LNCaP clone FGC (cell line): ENCODE data around the gene DIPK1B.

Experiments used
- DNase-seq: peaks from one replicate; pipeline ENCODE4 v3.0.0-alpha.2; 2011; ENCODE audit warnings: low read depth
- H3K4me3 ChIP-seq: 2 replicates; pipeline ENCODE4 v1.5.1; 2011; ENCODE audit warnings: mild to moderate bottlenecking, low read depth, low read length, control low read depth
- CTCF ChIP-seq: IDR thresholded peaks from 2 replicates; pipeline ENCODE4 v1.5.1; 2012; ENCODE audit warnings: mild to moderate bottlenecking; ENCODE audit not compliant: control insufficient read depth, insufficient read depth; ENCODE audit errors: extremely low read depth

DIPK1B gene

GRCh38 chr9:136711751-136712689 lies at the start of gene DIPK1B:
Gene DIPK1B, plus strand, starts transcription at chr9:136712572. Its CDS starts 94 bp downstream, at chr9:136712666.
- peak within 1 kb of the TSS; percentile 79 for H3K4me3 ChIP-seq
- no peak for TF ChIP-seq CTCF
- DNase-seq: no peak

- DNase-seq: no peak
- TF ChIP-seq CTCF: no peak
- H3K4me3 ChIP-seq: no peak within 1 kb of the TSS
Measured at GRCh38 chr9:136662656-136663581, 49.5 kb upstream of the DIPK1B start, which contains the start of gene EGFL7. Gene EGFL7, plus strand, starts transcription at chr9:136662916. Its CDS starts 5,367 bp downstream, at chr9:136668283.

GRCh38 chr9:136664000-136664915 lies 48.1 kb upstream of the DIPK1B start:
- TF ChIP-seq CTCF: no peak
- H3K4me3 ChIP-seq: no peak overlapping the region
- no peak for DNase-seq

GRCh38 chr9:136665111-136665703 lies 47.2 kb upstream of the DIPK1B start:
- H3K4me3 ChIP-seq: peak overlapping the region; percentile 51
- TF ChIP-seq CTCF: peak; percentile 15; the same call in 1 of the 2 replicates
- no peak for DNase-seq

GRCh38 chr9:136665704-136666371 lies 46.5 kb upstream of the DIPK1B start:
- peak overlapping the region; percentile 51 for H3K4me3 ChIP-seq
- DNase-seq: no peak
- TF ChIP-seq CTCF: peak; percentile 55
